GM12891 (cell line): ENCODE measurements around the gene CREB1.

Source experiments
- DNase-seq: peaks from one replicate; pipeline ENCODE4 v3.0.0; 2011; ENCODE audit warnings: low spot score; ENCODE audit not compliant: insufficient read length
- FAIRE-seq: peaks from 2 replicates; lab custom pipeline; 2011; peaks lifted over from hg19 to GRCh38; lab: Jason Lieb, UNC
- PAX5 ChIP-seq: IDR thresholded peaks from 2 replicates; pipeline ENCODE4 v1.6.1; 2011; ENCODE audit warnings: low read length, moderate library complexity, mild to moderate bottlenecking; ENCODE audit not compliant: insufficient read depth, severe bottlenecking
- POLR2A ChIP-seq: IDR thresholded peaks from 2 replicates; pipeline ENCODE4 v1.6.1; 2011; ENCODE audit warnings: low read depth, low read length, control low read depth
- POLR2AphosphoS5 ChIP-seq: IDR thresholded peaks from 2 replicates; pipeline ENCODE4 v1.6.1; 2011; ENCODE audit warnings: low read depth, low read length, control low read depth
- POU2F2 ChIP-seq: IDR thresholded peaks from 2 replicates; pipeline ENCODE4 v1.6.1; 2011; ENCODE audit warnings: low read depth, mild to moderate bottlenecking, control low read depth, low read length, moderate library complexity
- SPI1 ChIP-seq: IDR thresholded peaks from 2 replicates; pipeline ENCODE4 v1.6.1; 2011; ENCODE audit warnings: low read depth, low read length, control low read depth
- TAF1 ChIP-seq: IDR thresholded peaks from 2 replicates; pipeline ENCODE4 v1.6.1; 2011; ENCODE audit warnings: low read depth, low read length, control low read depth

Gene CREB1

GRCh38 chr2:207565736-207566500 lies 36.2 kb downstream of the CREB1 start:
- TF ChIP-seq POLR2A: no peak
- no peak for TF ChIP-seq SPI1
- no peak for TF ChIP-seq POU2F2
- TF ChIP-seq PAX5: no peak
- no peak for FAIRE-seq
- DNase-seq: no peak

DNA sequence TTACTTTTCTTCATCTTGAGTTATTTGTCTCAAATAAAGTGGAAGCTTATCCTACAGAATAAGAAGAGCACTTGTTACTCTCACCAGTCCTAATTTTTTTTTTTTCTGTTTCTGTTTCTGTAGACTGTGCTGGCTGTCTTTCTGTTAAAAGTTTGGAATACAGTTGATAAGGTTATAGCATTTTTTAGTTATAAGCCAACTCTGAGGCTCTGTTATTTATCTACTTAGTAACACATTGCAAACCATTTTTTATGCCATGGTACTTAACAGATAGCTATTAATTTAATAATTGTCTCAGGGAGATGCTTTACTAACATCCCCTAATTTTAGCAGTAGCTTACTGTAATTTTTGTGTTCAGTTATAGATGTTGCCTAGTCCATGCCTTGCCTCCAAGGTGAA lies 37.9 kb downstream of the CREB1 start:
- TF ChIP-seq POLR2AphosphoS5 (no peak), SPI1 (no peak), POLR2A (no peak), TAF1 (no peak), PAX5 (no peak), POU2F2 (no peak)
- DNase-seq (no peak), FAIRE-seq (no peak)

DNA sequence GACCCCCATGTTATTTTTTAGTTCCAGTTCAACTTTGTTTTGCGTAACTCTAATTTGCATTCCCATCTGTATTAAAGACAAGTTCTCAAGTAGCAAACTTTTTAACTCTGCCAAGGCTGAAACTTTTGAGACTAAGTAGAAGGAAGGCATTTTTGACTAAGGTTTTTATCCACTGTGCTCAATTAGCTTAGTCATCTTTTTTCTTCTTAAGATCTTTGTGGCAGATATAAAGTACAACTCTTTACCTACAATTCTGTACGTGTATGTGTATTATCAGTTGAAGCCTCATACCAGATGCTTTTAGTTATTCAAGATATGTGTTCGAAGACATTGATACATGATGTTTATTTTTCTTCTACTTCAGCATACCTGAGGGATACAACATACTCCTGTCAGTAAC lies 41.6 kb downstream of the CREB1 start:
- TF ChIP-seq PAX5 (no peak), POU2F2 (no peak), SPI1 (no peak), TAF1 (no peak), POLR2AphosphoS5 (no peak), POLR2A (no peak)
- DNase-seq (no peak), FAIRE-seq (peak; percentile 61)

DNA sequence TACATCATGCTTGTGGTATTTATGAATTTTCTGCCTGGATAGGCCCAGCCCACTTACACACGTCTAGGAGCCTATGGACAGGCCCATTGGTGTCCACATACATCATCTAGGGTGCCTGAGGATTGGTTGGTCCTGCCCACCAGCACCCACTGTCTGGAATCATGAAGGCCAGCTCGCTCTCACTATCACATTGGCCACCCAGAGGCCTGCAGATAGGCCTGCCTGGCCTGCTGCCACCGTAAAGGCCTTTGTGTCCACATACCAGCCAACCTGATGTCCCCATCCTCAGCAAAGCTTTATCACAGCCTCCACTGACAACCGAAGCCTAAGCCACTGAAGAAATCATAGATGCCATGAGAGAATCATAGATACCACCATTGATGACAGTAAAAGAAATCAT lies 55.2 kb downstream of the CREB1 start:
- TF ChIP-seq TAF1: no peak
- TF ChIP-seq PAX5: no peak
- no peak for TF ChIP-seq POLR2A
- no peak for TF ChIP-seq POU2F2
- TF ChIP-seq SPI1: no peak
- no peak for TF ChIP-seq POLR2AphosphoS5
- DNase-seq (no peak), FAIRE-seq (no peak)

- no peak for DNase-seq
- TF ChIP-seq POU2F2 (no peak), SPI1 (no peak), POLR2A (no peak), TAF1 (no peak), PAX5 (no peak), POLR2AphosphoS5 (no peak)
- FAIRE-seq: no peak
These were observed 57.5 kb downstream of the CREB1 start for GRCh38 chr2:207587305-207587704.

DNA sequence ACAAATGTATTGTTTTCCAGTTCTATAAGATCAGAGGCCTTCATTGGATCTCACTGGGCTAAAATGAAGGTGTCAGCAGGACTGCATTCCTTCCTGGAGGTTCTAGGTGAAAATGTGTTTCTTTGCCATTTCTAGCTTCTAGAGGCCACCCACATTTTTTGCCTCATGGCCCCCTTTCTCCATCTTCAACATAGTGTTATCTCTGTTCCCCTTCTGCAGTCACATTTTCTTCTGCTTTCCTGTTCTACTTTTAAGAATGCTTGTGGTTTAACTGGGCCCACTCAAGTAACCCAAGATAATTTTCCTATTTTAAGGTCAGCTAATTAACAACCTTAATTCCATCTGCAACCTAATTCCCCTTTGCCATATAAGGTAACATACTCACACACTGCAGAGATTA lies 59.4 kb downstream of the CREB1 start:
- FAIRE-seq (no peak), DNase-seq (no peak)
- TF ChIP-seq POLR2AphosphoS5 (no peak), TAF1 (no peak), POLR2A (no peak), PAX5 (no peak), SPI1 (no peak), POU2F2 (no peak)

GRCh38 chr2:207593277-207593676 lies 63.5 kb downstream of the CREB1 start:
- DNase-seq (no peak), FAIRE-seq (no peak)
- TF ChIP-seq TAF1 (no peak), POLR2A (no peak), POLR2AphosphoS5 (no peak), PAX5 (no peak), POU2F2 (no peak), SPI1 (no peak)

DNA sequence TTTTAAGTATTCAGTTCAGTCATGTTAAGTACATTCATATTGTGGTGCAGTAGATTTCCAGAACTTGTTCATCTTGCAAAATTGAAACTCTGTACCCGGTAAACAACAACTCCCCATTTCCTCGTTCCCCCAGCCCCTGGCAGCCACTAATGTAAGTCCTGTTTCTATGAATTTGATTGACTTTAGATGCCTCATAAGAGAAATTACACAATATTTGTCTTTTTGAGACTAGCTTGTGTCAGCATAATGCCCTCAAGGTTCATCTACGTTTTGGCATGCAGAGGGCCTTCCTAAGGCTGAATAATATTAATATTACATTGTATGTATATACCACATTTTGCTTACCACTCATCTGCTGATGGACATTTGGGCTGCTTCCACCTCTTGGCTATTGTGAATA lies 64.5 kb downstream of the CREB1 start:
- TF ChIP-seq POU2F2: no peak
- TF ChIP-seq POLR2A: no peak

GRCh38 chr2:207594731-207595130 lies 65.0 kb downstream of the CREB1 start:
- FAIRE-seq: no peak
- TF ChIP-seq TAF1 (no peak), PAX5 (no peak), SPI1 (no peak), POLR2AphosphoS5 (no peak), POLR2A (no peak), POU2F2 (no peak)
- no peak for DNase-seq

More for the DNA sequence above, 64.5 kb downstream of the CREB1 start:
- FAIRE-seq: no peak
- DNase-seq: no peak

DNA sequence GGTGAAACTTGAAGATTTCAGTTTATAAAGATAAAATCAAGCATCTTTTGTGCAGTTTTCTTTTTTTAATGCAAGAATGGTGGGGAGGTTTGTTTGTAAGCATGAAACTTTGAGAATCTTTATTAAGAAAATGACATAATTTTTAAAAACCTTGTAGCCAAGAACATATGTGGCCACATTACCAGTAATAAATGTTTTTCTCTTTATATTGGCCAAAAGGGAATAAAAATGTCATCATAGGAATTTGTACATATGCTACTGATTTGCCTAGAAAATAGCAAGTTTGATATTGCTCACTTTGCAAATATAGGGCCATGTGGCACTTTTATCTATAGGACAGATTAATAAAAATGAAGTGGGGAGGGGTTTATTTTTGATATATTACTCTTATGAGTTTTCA lies 69.9 kb downstream of the CREB1 start:
- DNase-seq (no peak), FAIRE-seq (no peak)
- no peak for TF ChIP-seq POU2F2
- no peak for TF ChIP-seq PAX5
- no peak for TF ChIP-seq SPI1
- TF ChIP-seq POLR2A: no peak
- no peak for TF ChIP-seq TAF1
- no peak for TF ChIP-seq POLR2AphosphoS5
